HK-2 (cell line): ENCODE measurements around the gene SETMAR.

ENCODE experiments used
- DNase-seq: peaks from one replicate; pipeline ENCODE4 v3.0.0-alpha.2; 2018; ENCODE audit not compliant: unreplicated experiment

The SETMAR gene

GRCh38 chr3:4351164-4351855 is 48.1 kb downstream of the SETMAR start:
- DNase-seq = no peak

- no peak for DNase-seq
These were observed 48.7 kb downstream of the SETMAR start for GRCh38 chr3:4351872-4352271.

DNA sequence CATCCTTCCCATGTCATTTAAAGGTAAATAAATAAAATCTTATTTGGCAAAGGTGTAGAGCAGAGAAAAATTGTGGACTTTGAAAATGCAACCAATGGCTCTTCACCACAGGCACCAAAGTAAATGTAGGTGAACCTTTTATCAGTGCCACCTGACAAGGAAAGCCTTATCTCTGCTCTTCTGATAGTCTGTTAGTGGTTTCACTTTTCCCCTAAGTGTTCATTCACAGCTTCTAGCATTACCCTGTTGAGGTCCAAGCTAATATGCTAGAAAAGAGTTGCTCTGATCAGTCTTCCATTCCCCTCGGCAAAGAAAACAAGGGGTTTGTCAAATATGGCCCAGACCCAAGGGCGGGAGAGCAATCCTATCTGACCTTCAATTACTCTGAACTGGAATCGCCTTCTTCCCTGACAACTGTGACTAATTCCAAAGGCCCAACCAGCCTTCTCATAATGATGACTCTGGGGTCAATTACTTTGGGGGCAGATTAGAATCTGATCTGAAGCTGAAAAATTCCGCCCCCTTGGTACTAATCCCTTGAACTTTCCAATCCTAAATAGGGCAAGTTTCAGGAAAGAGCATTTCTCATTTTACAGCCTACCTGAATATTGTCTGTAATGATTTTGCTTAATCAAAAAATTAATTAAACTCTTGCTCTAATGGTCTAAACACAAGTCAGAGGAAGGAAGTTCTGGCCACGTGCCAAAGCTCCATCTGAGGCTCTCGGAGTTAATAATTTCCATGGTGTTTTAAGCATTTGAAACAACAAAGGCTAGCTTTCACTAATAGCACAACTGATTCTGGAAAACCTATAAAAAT is 52.4 kb downstream of the SETMAR start:
- no peak for DNase-seq

- DNase-seq = no peak
These were observed 53.0 kb downstream of the SETMAR start for GRCh38 chr3:4356220-4356540.

GRCh38 chr3:4356546-4357410 is 53.6 kb downstream of the SETMAR start:
- DNase-seq = no peak

- no peak for DNase-seq
These were observed 55.1 kb downstream of the SETMAR start for GRCh38 chr3:4358273-4358672.

DNA sequence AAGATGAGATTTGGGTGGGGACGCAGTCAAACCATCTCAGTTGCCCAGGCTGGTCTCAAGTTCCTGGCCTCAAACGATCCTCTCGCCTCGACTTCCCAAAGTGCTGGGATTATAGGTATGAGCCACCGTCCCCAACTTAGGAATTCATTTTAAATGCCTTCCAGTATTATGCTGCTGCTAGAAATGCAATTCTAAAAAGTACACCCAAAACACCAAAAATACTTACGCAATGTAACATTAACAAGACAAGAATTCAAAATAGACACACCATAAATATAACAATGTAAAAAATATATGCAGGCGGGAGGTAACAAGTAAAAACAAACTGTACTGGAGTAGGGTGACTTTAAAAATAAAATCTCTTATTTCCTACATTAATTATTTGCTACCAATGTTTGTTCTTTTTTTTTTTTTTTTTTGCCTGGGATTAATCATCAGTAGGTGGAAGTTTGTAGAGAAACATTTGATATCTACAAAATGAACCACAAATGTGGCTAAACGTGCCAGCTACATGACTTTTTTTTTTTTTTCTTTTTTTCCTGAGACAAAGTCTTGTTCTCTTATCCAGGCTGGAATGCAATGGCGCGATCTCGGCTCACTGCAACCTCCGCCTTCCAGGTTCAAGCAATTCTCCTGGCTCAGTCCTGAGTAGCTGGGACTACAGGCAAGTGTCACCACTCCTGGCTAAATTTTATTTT is 56.8 kb downstream of the SETMAR start:
- DNase-seq = no peak

DNA sequence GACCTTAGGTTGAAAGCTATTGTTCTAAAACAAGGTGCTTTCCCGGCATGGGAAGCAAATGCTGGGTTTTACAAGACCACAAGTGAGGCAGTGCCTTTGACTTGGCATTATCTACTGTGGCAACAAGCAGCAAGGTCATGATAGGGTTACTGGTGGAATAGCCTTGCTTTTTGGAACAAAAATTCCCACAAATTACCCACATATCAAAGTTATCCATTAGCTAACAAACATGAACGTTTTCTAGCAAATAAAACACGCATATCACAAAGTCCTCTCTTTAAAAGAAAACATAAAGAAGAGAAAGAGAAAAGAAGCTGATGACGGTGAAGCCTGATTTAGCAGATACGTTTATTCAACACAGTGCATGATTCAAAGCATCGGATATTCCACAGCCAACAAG is 57.6 kb downstream of the SETMAR start:
- DNase-seq = no peak

DNA sequence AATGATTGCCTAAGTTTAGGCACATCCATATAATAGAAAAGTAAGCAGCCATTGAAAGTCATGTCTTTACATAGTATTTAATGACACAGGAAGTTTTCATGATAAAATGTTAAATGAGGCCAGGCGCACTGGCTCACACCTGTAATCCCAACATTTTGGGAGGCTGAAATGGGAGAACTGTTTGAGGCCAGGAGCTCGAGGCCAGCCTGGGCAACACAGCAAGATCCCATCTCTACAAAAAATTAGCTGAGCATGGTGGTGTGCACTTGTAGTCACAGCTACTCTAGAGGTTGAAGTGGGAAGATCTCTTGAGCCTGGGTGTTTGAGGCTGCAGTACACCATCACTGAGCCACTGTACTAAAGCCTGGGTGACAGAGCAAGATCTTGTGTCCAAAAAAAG is 59.4 kb downstream of the SETMAR start:
- DNase-seq = no peak
